Activated CD8-positive, alpha-beta memory T cell treated with anti-CD3 and anti-CD28 coated beads, Interleukin-2, amount 50 U/mL, for 24 hours (primary cell): Measurements from ENCODE around the gene MAN2C1.
"Not testable (repeated sequence)": the region's sequence is repeated elsewhere in the genome, so short reads cannot be mapped to it uniquely, and the experiment has no call there.

Source experiments
- DNase-seq: peaks from one replicate; pipeline ENCODE4 v3.0.0-alpha.2; 2020; ENCODE audit errors: extremely low read depth

Gene MAN2C1

DNA sequence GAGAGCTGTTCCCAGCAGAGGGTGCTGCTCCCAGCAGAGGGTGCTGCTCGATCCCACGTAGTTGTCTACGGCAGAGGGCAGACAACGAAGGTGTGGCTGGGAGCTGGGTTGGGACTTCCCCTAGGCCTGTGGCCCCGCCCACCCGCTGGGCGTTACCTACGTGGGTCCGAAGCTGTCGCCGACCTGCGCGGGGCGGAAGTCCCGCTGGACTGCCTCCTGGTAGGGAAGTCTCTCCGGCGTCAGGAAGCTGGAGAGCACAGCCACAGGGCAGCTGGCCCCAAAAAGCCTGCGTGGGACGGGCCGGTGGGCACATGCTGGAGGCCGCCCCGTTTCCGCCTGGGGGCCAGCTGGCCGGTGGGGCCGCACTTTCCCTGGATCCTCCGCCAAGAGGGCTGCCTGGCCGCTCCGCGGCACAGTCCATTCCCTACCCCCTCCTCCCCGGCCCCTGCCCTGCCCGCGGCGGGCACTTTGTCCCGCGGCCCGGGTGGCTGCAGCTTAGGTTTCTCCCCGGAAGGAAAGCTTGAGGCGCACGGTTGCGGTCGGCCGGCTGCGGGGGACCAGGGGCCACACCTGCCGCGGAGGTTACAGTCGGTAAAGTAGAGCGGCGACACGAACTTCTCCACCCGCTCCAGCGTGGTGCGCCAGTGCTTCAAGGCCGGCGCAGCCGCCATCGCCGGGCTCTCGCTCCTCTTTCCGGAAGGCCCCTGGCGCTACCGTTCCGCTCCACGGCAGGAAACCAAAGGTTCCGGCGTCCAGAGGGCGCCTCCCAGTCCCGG is at the start of gene MAN2C1:
MAN2C1 (minus strand) TSS at position 695 of the 776 bp plus-strand sequence; CDS start at position 671, 24 bp downstream.
- peak; percentile 81 for DNase-seq

DNA sequence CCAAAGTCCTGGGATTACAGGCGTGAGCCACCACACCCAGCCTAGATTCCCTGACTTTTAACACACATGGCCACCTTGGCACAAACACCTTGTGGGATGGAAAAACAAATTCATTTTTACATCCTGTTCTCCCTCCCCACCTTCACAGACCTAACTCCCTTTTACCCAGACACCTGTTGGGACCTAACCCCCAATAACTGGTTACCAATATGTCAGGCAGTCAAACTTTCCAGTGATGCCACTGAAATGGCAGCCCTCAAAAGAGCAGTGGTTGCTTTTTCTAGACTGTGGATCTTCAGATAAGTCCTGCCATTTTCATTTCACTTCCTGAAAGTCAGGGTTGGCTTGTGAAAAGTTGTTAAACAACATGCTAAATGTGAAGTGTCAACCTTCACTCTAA is 48.2 kb upstream of the MAN2C1 start:
- DNase-seq, result no peak

DNA sequence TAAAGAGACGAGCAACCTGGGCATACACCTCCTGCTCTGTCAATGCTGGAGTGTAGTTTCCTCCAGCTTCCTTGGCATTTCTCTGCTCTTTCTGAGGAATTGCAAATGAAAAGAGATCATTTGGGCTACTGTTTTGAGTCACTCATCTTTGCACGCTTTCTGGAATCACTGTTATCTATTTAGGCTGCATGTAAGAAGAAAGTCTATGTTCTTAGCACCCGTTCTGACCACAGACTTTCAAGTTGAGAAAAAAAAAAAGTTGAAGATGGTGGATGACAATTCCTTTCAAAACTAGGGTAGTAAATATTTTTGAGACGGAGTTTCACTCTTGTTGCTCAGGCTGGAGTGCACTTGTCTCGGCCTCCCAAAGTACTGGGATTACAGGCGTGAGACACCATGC is 41.8 kb upstream of the MAN2C1 start:
- DNase-seq, result no peak

DNA sequence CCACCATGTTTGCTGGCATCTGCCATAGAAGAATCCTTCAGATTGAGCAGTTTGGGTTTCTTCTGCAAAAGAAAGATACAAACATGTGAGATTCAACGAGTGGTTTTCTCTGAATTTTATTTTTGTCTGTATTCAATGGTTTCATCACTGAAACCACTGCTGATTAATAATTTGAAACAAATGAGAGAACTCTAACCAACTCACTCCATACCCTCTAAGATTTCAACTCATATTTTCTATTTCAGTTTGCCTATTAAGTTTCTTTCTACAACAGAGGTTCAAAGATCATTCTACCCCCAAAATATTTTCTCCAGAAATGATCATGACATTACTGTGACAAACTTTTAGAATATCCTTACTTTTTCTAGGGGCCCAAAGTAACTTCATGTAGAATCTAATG is 38.7 kb upstream of the MAN2C1 start:
- no peak for DNase-seq

DNA sequence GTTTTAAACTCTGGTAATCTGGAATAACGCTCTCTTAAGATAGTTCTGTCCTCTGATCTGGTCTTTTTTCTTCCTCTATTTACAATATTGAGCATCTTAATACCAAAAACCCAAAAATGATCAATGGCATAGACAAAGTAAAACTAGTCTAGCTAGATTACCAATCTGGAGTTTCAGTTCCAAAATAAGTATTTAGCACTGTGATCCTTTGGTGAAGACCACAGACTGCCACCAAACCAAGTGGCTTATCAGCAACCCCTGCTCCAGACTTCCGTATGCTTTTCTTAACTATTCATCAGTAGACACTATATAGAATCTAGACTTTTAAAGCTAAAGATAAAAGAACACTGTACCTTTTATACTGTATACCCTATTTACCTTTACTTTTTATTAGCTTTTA is 35.5 kb upstream of the MAN2C1 start:
- DNase-seq, result no peak

DNA sequence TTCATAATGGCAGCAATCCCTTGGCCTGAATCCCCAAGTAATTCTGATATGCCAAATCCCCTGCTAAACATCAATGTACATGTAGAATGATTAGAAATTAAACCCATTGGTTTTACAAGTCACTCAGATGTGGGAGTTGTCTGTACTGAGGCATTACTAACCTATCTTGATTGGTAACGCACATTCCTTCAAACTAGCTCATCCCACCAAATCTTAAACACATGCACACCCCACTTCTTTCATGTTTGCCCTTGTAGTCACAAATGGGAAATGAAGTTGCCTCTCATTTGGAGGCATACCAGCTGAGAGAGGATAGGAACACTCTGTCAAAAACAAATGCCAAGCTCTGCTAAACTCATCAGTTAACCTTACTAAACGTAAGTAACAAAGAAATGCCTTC is 29.1 kb upstream of the MAN2C1 start:
- no peak for DNase-seq

DNA sequence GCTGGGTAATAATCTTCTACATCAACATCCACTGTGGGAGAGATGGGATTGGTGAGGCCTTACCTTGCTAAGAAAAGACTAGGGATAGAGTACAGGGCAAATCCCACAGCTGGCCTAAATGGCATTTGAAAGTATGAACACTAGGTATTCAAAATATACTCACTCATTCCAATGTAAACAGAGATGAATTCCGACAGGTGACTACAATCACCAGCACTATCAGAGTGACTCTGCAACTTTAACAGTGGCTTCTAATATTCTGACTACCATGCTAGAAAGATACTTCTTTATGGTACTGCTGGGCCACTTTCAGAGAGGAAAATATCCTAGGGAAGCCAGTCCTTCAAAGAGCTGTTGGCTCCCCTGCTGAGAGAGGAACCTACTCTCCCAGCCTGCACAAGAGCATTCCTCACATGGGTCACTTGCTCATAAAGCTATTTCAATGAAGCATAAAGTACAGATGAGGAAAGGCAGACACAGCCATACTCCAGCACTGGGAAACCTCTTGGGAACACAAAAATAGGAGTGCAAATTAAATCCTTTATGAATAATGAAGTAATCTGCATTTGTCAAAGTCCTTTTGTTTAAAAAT is 21.5 kb upstream of the MAN2C1 start:
- DNase-seq, result no peak

DNA sequence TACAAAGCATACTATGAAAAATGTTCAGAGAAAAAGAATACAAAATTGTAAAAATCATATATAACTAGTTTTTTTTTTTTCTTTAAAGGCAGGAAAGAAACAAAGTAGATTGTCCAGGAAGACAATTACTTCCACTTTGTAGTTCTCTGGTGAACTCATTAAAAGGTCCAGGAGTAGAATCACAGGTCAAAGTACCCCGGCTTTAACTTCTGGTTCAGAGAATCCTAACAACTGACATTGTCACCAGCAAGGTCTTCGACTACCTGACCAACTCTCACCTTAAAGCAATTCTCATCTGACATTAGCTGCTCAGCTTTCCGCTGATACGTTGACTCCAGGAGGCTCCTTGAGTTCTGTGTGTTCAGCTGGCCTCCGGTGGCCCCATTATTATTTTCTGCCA is 15.6 kb upstream of the MAN2C1 start:
- DNase-seq, result not testable (repeated sequence)

DNA sequence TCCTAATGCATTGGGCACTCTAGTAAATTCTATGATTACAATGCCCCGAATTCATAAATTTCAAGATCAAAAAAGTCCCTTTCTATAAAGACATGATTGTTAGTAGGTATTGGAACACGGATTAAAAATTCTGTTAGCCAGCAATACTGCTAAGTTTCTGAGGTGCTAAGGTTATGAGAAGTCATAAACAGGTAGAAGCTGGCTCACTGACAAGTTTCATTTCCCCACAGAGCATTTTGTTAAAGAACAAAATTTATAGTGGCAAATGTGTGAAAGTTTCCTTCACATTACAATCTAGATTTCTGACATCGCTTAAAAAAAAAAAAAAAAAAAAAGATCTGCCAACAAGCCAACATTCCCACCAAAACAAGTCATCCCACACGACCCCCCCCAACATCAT is 12.4 kb upstream of the MAN2C1 start:
- DNase-seq, result no peak

DNA sequence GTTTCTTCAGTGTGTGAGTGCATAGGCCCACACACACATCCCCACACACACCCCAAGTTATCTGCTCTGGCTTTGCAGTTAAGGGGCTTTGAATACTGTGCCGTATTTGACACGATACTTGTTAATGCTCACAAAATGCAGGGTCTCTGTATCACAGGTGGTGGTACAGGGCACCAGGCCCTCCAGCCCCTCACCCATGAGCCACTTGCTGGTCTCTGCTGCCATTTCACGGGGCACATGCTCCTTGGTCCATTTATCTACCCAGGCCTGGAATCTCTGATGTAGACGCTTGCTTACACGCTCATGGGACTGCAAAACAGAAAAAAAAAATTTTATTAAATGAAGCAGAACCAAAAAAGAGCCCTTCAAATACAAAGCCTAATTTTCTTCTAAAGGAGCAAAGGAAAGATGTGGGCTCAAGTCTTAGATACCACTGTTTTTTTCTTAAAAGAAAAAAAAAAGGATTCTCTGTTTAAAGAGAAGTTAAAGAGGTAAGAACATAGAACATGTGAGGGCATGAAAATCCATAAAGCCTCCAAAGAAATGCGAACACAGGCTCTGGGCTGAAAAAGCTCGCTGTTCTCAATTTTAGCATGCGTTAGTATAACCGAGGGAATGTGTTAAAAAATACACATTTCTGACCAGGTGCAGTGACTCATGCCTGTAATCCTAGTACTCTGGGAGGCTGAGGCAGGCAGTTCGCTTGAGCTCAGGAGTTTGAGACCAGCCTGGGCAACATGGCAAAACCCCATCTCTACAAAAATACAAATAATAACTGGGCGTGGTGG is 3.7 kb upstream of the MAN2C1 start:
- DNase-seq, result no peak

DNA sequence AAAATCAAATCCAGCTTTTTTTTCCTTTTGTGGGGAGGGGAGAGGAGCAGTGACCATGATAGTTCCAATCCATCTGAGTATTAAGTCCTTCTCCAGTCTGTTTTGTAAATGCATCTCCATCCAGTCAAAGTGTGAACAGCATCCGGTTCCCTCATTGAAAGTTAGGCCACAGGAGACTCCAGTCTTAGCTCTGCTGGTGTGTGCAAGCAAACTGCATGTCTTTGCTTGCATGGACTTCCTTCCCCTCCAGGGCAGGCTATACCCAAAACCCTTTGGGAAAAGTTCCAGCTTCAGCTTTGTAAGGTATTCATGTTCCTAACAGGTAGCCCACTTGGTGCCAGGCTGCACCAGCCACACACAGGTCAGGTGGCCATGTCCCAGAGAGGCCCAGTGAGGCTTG is 3.1 kb upstream of the MAN2C1 start:
- DNase-seq, result no peak

DNA sequence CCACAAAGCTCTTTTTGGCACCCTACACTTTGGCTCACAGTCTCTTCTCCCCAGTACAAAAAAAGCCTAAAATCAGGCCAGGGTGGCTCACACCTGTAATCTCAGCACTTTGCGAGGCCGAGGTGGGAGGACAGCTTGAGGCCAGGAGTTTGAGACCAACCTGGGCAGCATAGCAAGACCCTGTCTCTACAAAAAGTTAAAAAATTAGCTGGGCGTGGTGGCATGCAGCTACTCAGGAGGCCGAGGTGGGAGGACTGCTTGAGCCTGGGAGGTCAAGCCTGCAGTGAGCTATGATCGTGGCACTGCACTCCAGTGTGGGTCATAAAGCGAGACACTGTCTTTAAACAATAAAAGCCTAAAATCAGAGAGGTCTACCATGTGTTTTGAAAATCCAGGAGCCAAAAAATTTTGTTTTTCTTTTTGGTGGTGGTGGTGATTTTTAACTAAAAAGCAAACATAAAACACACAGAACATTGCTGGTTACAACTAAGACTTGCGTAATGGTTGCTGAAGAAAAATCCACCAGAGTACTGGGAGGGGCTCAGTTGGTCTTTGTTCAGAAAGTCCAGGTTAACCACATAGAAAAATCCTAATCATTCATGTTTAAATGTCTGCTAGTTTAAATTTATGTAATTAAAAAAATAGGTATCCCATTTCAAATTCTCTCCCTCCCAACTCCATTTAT is 1.6 kb upstream of the MAN2C1 start:
- no peak for DNase-seq

DNA sequence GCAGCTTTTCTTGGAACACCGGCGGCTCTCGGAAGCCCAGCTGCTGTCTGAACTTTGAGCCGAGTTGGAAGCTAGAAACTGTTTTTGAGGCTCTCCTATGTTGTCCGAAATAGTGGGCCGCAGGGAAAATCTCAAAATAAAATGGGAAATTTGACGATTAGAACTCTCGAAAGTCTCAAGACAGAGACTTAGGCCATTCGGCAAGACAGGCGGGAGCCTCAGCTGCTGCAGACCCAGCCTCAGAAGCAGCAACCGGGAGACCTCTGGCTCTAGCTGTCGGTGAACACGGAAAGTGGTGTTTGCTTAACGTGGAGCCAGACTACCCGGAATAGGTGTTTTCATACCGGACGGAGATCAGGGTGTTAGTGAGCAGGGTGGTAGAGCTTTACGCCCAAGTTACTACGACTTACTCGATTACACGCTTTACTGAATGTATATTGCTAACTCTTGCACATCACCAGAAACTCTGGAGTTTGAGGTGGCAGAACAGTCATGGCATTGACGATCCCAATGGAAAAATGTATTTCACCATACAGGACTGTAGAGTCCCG is 357 bp upstream of the MAN2C1 start:
- no peak for DNase-seq

DNA sequence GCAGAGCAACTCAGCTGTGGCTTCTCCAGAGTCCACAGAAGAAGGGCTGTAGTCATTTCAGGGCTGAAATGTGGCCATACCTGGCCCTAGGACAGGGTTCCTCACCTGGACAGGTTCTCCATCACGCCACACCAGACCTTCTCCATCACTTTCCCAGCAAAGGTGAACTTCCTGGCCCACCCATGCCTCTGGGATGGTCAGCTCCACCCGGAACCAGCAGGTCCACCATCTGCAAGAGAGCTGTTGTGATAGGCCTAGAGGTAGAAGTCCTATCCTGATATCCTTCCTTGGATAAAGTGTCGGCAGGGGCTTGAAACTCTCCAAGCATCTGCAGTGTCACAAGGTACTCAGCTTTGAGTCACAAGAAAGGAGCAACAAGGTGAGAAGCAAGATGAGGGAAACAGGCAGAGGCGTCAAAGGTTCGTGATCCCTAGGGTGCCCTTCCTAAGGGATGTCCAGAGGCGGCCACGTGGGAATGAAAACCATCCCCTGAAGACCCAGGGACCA is 948 bp downstream of the MAN2C1 start:
- no peak for DNase-seq

DNA sequence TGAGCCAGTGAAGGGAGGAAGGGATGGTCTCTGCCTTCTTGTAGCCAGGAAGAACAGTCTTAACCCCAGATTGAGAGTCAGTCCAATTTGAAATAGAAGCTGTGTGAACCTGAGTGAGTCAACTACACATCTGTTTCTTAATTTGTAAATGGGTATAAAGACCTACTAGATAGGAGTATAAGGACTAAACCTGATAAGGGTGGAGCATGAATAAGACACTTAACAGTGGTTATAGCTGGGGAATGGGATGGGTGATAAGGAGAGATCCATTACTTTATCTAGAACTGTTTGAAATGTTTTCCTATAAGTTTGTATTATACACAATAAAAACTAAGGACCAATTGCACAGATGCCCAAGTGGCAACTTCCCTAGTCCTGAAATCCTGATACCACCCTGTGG is 1.4 kb downstream of the MAN2C1 start:
- no peak for DNase-seq

DNA sequence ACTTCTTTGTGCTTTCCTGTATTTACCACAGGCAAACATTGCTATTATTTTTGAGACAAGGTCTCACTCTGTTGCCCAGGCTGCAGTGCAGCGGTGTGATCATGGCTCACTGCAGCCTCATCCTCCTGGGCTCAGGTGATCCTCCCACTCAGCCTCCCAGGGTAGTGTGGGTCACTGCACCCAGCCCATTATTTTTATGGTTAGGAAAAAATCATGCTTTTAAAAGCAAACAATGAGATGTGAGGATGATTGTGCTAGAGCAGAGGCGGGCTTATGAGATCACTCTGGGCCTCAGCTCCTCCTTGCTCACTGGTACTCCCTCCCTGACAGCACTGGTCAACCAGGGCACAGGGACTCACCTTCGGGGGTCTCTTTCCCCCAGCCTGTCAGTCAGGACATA is 2.2 kb downstream of the MAN2C1 start:
- DNase-seq, result no peak

DNA sequence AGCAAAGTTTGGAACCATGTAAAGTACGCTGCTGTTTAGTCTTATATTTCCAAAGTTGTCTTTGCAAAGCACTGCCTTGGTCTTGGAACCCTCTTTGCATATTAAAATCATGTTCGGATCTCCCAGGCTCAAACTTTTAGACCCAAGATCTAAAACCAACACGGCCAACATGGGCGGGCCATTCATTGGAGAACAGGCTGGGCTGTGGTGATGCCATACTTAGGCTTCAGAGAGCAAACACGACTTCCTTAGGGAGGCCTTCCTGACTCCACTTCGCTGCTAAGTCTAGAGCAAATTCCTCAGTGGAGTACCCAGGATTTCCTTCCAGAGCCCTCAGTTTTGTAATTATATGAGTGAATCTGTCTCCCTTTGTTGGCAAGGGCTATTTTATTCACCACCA is 3.5 kb downstream of the MAN2C1 start:
- DNase-seq, result no peak

DNA sequence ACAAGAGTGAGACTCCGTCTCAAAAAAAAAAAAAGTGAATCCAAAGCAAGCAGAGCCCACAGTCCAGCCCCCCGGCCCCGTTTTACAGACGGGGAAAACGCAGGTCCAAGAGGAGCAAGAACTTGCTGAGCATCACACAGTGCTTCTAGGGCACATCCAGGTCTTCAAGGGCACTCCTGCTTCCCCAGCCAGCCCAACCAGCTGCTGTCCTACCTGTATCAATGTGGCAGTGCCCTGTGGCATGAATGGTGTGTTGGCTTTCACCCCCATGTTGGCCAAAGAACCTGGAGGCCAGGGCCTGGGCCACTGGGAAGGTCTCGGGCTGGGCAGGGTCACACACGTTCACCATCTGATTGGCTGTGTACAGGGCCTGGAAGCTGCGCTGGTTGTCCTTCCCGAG is 4.6 kb downstream of the MAN2C1 start:
- DNase-seq, result no peak

DNA sequence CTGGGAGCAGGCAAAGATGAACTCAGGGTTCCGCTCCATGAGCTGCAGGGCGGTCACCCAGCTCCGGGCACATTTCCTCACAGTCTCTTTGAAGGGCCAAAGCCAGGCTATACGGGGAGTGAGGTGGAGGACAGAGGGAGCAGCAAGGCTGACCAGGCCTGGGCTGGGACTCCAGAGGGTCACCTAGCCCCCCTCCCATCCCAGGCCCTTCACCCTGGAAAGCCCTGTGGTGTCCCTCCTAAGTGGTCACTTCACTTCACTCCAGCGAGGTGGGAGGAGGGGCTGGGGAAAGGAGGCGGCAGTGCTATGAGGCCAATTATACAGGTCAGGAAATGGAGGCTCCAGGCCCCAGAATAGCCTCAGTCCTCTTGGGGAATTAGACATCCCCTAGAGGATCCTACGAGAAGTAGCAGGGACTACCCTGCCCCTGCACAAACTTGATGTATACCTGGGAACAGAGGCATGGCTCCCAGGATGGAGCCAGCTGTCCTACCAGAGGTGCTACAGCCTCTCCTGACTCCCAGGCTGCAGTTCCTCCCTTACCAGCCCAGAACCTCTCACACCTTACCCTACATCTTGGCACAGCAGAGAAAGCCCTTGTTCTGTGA is 5.7 kb downstream of the MAN2C1 start:
- DNase-seq, result no peak

DNA sequence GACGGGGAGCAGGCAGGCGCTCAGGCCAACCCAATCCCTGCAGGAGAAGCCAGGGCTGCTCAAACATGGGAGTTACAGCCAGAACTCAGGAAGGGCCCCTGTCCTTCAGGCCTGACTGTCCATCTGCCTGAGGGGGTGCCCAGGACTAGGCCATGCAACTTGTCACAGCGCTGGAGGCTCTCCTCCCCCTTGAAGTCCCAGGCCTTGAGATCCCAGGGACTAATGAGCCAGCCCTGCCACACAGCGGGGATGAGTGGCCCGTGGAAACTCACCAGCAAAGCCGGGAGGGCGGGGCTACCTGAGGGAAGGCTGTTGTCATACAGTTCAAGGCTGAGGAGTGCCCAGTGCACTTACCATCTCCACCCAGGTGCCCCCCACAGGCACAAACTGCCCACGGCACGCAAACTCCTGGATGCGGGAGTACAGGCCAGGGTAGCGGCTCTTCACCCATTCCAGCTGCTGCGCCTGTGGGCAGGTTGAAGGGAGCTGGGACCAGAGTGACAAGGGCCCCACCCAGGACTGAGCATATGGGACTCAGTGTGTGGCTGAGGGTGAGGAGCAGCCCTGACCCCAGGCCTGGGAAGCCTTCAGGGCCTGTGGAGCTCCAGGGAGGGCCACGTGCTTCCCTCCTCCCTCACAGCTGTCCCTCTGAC is 6.3 kb downstream of the MAN2C1 start:
- DNase-seq, result no peak
